WTC11 (cell line): ENCODE results near the gene PHF21B. TPM values are rescaled to one million over a fixed set of nuclear protein-coding genes. Genes with fewer than 3 reads are reported as not detected.

ENCODE experiments used
- ATAC-seq: fragments of 200-7000 bp; cut with Tn5 transposase; 2 replicates; pipeline ENCODE4 v1.10.0; 2021; ENCODE audit warnings: mild to moderate bottlenecking, moderate library complexity
- CTCF ChIA-PET: fragments of 300-600 bp; sonication (Branson Sonifier 250); formaldehyde crosslinking; loops from one replicate; lab custom pipeline; 2021; ENCODE audit warnings: antibody characterized with exemption; lab: Charles Lee
- POLR2A ChIA-PET: fragments of 350-600 bp; sonication (Branson Sonifier 250); formaldehyde crosslinking; loops from one replicate; lab custom pipeline; 2021; ENCODE audit warnings: antibody characterized with exemption; lab: Charles Lee
- DNase-seq: peaks from one replicate; pipeline ENCODE4 v3.0.0; 2021; ENCODE audit warnings: low spot score
- H3K27ac Mint-ChIP-seq: 2 replicates; pipeline ENCODE4 v1.8.0; 2021; ENCODE audit warnings: mixed read lengths
- H3K27me3 Mint-ChIP-seq: 2 replicates; pipeline ENCODE4 v1.8.0; 2021; ENCODE audit warnings: low read depth, mild to moderate bottlenecking, moderate library complexity, mixed read lengths
- H3K36me3 Mint-ChIP-seq: 2 replicates; pipeline ENCODE4 v1.8.0; 2021; ENCODE audit warnings: mixed read lengths
- H3K4me1 Mint-ChIP-seq: 2 replicates; pipeline ENCODE4 v1.8.0; 2022; ENCODE audit warnings: mixed read lengths
- H3K4me3 Mint-ChIP-seq: 2 replicates; pipeline ENCODE4 v1.8.0; 2021; ENCODE audit warnings: mild to moderate bottlenecking, moderate library complexity, mixed read lengths
- H3K9me3 Mint-ChIP-seq: 2 replicates; pipeline ENCODE4 v1.8.0; 2021; ENCODE audit warnings: mixed read lengths
- CREM ChIP-seq: sonication (generic); formaldehyde crosslinking; IDR thresholded peaks from 2 replicates; pipeline ENCODE4 v1.8.1; 2022; ENCODE audit warnings: mild to moderate bottlenecking, missing genetic modification reagents, moderate library complexity
- ETV6 ChIP-seq: sonication (generic); formaldehyde crosslinking; IDR thresholded peaks from 2 replicates; pipeline ENCODE4 v1.8.1; 2022; ENCODE audit warnings: mild to moderate bottlenecking, missing genetic modification reagents
- FOXJ3 ChIP-seq: sonication (generic); formaldehyde crosslinking; IDR thresholded peaks from 2 replicates; pipeline ENCODE4 v1.9.0; 2021; ENCODE audit warnings: missing genetic modification reagents, mild to moderate bottlenecking, borderline replicate concordance
- FOXP1 ChIP-seq: sonication (generic); formaldehyde crosslinking; IDR thresholded peaks from 2 replicates; pipeline ENCODE4 v1.8.0; 2022; ENCODE audit warnings: missing genetic modification reagents, mild to moderate bottlenecking, moderate library complexity, borderline replicate concordance
- GABPB1 ChIP-seq: sonication (generic); formaldehyde crosslinking; IDR thresholded peaks from 2 replicates; pipeline ENCODE4 v1.8.1; 2023; ENCODE audit warnings: mild to moderate bottlenecking, missing genetic modification reagents
- IRF2 ChIP-seq: sonication (generic); formaldehyde crosslinking; IDR thresholded peaks from 2 replicates; pipeline ENCODE4 v1.8.0; 2022; ENCODE audit warnings: low read depth, missing genetic modification reagents, borderline replicate concordance
- NFE2L1 ChIP-seq: sonication (generic); formaldehyde crosslinking; IDR thresholded peaks from 2 replicates; pipeline ENCODE4 v1.8.1; 2023; ENCODE audit warnings: missing genetic modification reagents
- SMAD3 ChIP-seq: sonication (generic); formaldehyde crosslinking; IDR thresholded peaks from 2 replicates; pipeline ENCODE4 v1.8.0; 2022; ENCODE audit warnings: missing genetic modification reagents, mild to moderate bottlenecking, borderline replicate concordance
- TEAD1 ChIP-seq: sonication (generic); formaldehyde crosslinking; IDR thresholded peaks from 2 replicates; pipeline ENCODE4 v1.8.0; 2022; ENCODE audit warnings: mild to moderate bottlenecking, missing genetic modification reagents
- TEAD4 ChIP-seq: sonication (generic); formaldehyde crosslinking; IDR thresholded peaks from 2 replicates; pipeline ENCODE4 v1.8.0; 2022; ENCODE audit warnings: mild to moderate bottlenecking, missing genetic modification reagents
- ZNF138 ChIP-seq: sonication (generic); formaldehyde crosslinking; conservative IDR thresholded peaks from 2 replicates; pipeline ENCODE4 v1.8.1; 2022; ENCODE audit warnings: mild to moderate bottlenecking, moderate library complexity, missing genetic modification reagents
- ZNF671 ChIP-seq: fragments of 250-450 bp; sonication (Bioruptor Pico); IDR thresholded peaks from 2 replicates; pipeline ENCODE4 v1.8.0; 2021; ENCODE audit warnings: mild to moderate bottlenecking
- total RNA-seq: library from RNA; stranded (reverse); gene quantifications from 3 replicates; pipeline ENCODE4 v1.2.3, GENCODE V29; 2021
- TF ChIP-seq, protein P1 (sequence below): sonication (generic); formaldehyde crosslinking; IDR thresholded peaks from 2 replicates; pipeline ENCODE4 v1.8.1; 2023; ENCODE audit warnings: mild to moderate bottlenecking, moderate library complexity, missing genetic modification reagents
- TF ChIP-seq, protein P2 (sequence below): fragments of 250-450 bp; sonication (Bioruptor Pico); IDR thresholded peaks from 2 replicates; pipeline ENCODE4 v1.9.0; 2021; ENCODE audit warnings: mild to moderate bottlenecking, borderline replicate concordance
- TF ChIP-seq, protein P3 (sequence below): sonication (generic); formaldehyde crosslinking; IDR thresholded peaks from 2 replicates; pipeline ENCODE4 v1.8.0; 2022; ENCODE audit warnings: mild to moderate bottlenecking, missing genetic modification reagents
- TF ChIP-seq, protein P4 (sequence below): sonication (generic); formaldehyde crosslinking; IDR thresholded peaks from 2 replicates; pipeline ENCODE4 v1.8.1; 2022; ENCODE audit warnings: low read depth, mild to moderate bottlenecking, moderate library complexity, missing genetic modification reagents, borderline replicate concordance
- TF ChIP-seq, protein P5 (sequence below): sonication (generic); formaldehyde crosslinking; IDR thresholded peaks from 2 replicates; pipeline ENCODE4 v1.8.1; 2023; ENCODE audit warnings: mild to moderate bottlenecking, missing genetic modification reagents
- TF ChIP-seq, protein P6 (sequence below): sonication (generic); formaldehyde crosslinking; conservative IDR thresholded peaks from 2 replicates; pipeline ENCODE4 v1.8.1; 2023; ENCODE audit warnings: mild to moderate bottlenecking, low read depth, missing genetic modification reagents, moderate library complexity

Gene PHF21B
- total RNA-seq, 1 experiment from 2014 or later: 107 TPM

DNA sequence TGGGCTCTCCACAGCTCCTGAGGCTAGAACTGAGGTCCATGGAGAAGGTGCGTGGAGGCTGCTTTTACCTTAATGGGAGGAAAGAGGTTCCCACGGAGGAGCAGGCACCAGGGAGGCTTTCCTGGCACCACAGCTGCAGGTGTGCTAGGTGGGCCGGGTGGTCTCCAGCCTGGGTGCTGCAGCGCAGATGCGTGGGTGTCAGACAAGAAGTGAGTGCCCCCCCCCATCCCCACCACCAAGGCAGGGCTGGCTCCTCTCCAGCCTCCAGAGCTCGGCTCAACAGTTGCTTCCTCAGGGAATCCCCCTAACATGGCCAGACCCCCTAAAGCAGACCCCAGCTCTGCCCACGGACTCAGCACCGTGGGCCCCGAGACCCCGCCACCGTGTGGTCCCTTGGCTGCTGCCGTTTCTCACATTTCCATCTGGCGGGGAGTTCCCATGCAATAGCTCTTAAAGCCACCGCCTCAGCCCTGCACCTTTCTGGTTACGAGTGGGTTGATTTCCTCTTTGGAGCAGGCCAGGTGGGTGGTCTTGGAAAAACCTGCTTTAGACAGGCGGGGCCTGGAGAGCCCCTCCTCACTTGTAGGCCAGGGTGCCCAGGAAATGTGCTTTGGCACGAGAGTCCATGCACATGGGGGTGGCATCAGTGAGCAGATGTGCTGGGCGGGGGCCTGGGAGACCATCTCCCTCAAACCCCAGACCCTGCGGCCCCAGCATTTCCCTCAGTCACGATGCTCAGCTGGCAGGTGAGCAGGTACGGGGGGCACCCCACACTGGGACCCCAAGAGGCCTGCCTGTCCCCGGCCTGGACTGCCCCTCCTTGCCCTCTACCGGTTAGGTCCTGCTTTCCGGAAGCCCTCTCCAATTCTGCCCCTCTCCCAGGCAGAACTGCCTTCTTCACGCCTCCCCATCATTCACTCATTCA is 163.7 kb downstream of the PHF21B start:
- TF ChIP-seq, protein P1, sequence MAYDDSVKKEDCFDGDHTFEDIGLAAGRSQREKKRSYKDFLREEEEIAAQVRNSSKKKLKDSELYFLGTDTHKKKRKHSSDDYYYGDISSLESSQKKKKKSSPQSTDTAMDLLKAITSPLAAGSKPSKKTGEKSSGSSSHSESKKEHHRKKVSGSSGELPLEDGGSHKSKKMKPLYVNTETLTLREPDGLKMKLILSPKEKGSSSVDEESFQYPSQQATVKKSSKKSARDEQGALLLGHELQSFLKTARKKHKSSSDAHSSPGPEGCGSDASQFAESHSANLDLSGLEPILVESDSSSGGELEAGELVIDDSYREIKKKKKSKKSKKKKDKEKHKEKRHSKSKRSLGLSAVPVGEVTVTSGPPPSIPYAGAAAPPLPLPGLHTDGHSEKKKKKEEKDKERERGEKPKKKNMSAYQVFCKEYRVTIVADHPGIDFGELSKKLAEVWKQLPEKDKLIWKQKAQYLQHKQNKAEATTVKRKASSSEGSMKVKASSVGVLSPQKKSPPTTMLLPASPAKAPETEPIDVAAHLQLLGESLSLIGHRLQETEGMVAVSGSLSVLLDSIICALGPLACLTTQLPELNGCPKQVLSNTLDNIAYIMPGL (CRISPR knock-in tag): no peak
- TF ChIP-seq, protein P2, sequence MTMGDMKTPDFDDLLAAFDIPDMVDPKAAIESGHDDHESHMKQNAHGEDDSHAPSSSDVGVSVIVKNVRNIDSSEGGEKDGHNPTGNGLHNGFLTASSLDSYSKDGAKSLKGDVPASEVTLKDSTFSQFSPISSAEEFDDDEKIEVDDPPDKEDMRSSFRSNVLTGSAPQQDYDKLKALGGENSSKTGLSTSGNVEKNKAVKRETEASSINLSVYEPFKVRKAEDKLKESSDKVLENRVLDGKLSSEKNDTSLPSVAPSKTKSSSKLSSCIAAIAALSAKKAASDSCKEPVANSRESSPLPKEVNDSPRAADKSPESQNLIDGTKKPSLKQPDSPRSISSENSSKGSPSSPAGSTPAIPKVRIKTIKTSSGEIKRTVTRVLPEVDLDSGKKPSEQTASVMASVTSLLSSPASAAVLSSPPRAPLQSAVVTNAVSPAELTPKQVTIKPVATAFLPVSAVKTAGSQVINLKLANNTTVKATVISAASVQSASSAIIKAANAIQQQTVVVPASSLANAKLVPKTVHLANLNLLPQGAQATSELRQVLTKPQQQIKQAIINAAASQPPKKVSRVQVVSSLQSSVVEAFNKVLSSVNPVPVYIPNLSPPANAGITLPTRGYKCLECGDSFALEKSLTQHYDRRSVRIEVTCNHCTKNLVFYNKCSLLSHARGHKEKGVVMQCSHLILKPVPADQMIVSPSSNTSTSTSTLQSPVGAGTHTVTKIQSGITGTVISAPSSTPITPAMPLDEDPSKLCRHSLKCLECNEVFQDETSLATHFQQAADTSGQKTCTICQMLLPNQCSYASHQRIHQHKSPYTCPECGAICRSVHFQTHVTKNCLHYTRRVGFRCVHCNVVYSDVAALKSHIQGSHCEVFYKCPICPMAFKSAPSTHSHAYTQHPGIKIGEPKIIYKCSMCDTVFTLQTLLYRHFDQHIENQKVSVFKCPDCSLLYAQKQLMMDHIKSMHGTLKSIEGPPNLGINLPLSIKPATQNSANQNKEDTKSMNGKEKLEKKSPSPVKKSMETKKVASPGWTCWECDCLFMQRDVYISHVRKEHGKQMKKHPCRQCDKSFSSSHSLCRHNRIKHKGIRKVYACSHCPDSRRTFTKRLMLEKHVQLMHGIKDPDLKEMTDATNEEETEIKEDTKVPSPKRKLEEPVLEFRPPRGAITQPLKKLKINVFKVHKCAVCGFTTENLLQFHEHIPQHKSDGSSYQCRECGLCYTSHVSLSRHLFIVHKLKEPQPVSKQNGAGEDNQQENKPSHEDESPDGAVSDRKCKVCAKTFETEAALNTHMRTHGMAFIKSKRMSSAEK (CRISPR knock-in tag): no peak
- TF ChIP-seq IRF2 (CRISPR knock-in tag): no peak
- no peak for TF ChIP-seq GABPB1 (CRISPR knock-in tag)
- no peak for TF ChIP-seq TEAD4 (CRISPR knock-in tag)
- TF ChIP-seq SMAD3: no peak
- no peak for TF ChIP-seq CREM (CRISPR knock-in tag)
- no peak for TF ChIP-seq ETV6 (CRISPR knock-in tag)
- TF ChIP-seq FOXJ3 (CRISPR knock-in tag): no peak
- TF ChIP-seq, protein P3, sequence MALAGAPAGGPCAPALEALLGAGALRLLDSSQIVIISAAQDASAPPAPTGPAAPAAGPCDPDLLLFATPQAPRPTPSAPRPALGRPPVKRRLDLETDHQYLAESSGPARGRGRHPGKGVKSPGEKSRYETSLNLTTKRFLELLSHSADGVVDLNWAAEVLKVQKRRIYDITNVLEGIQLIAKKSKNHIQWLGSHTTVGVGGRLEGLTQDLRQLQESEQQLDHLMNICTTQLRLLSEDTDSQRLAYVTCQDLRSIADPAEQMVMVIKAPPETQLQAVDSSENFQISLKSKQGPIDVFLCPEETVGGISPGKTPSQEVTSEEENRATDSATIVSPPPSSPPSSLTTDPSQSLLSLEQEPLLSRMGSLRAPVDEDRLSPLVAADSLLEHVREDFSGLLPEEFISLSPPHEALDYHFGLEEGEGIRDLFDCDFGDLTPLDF (CRISPR knock-in tag): no peak
- no peak for TF ChIP-seq NFE2L1 (CRISPR knock-in tag)
- TF ChIP-seq ZNF138 (CRISPR knock-in tag): no peak
- no peak for TF ChIP-seq ZNF671 (CRISPR knock-in tag)
- TF ChIP-seq FOXP1 (CRISPR knock-in tag): no peak
- TF ChIP-seq, protein P4, sequence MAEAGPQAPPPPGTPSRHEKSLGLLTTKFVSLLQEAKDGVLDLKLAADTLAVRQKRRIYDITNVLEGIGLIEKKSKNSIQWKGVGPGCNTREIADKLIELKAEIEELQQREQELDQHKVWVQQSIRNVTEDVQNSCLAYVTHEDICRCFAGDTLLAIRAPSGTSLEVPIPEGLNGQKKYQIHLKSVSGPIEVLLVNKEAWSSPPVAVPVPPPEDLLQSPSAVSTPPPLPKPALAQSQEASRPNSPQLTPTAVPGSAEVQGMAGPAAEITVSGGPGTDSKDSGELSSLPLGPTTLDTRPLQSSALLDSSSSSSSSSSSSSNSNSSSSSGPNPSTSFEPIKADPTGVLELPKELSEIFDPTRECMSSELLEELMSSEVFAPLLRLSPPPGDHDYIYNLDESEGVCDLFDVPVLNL (CRISPR knock-in tag): no peak
- TF ChIP-seq TEAD1 (CRISPR knock-in tag): no peak
- TF ChIP-seq, protein P5, sequence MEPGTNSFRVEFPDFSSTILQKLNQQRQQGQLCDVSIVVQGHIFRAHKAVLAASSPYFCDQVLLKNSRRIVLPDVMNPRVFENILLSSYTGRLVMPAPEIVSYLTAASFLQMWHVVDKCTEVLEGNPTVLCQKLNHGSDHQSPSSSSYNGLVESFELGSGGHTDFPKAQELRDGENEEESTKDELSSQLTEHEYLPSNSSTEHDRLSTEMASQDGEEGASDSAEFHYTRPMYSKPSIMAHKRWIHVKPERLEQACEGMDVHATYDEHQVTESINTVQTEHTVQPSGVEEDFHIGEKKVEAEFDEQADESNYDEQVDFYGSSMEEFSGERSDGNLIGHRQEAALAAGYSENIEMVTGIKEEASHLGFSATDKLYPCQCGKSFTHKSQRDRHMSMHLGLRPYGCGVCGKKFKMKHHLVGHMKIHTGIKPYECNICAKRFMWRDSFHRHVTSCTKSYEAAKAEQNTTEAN (CRISPR knock-in tag): no peak
- TF ChIP-seq, protein P6, sequence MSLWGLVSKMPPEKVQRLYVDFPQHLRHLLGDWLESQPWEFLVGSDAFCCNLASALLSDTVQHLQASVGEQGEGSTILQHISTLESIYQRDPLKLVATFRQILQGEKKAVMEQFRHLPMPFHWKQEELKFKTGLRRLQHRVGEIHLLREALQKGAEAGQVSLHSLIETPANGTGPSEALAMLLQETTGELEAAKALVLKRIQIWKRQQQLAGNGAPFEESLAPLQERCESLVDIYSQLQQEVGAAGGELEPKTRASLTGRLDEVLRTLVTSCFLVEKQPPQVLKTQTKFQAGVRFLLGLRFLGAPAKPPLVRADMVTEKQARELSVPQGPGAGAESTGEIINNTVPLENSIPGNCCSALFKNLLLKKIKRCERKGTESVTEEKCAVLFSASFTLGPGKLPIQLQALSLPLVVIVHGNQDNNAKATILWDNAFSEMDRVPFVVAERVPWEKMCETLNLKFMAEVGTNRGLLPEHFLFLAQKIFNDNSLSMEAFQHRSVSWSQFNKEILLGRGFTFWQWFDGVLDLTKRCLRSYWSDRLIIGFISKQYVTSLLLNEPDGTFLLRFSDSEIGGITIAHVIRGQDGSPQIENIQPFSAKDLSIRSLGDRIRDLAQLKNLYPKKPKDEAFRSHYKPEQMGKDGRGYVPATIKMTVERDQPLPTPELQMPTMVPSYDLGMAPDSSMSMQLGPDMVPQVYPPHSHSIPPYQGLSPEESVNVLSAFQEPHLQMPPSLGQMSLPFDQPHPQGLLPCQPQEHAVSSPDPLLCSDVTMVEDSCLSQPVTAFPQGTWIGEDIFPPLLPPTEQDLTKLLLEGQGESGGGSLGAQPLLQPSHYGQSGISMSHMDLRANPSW: no peak
- ChIA-PET CTCF (interaction anchor here (1.8 kb wide), 1 partner anchor 25 kb away, joined by 4 read pairs; no protein-coding TSS in a partner anchor), POLR2A (interaction anchor here (0.6 kb wide), 1 partner anchor 83 kb away, joined by 3 read pairs; no protein-coding TSS in a partner anchor)
- peaks cover 8% of the 10 kb centered on the region for H3K4me1 Mint-ChIP-seq
- no peak overlapping the region for H3K4me3 Mint-ChIP-seq
- H3K36me3 Mint-ChIP-seq: peaks cover 26% of the 10 kb centered on the region
- H3K9me3 Mint-ChIP-seq: peaks cover 13% of the 10 kb centered on the region
- DNase-seq (no peak), ATAC-seq (no peak)
- H3K27me3 Mint-ChIP-seq: no peaks in the 10 kb centered on the region
- H3K27ac Mint-ChIP-seq: no peak overlapping the region
